SKM-1 (cell line): ENCODE measurements around the gene RAB3D.
"Not testable (repeated sequence)": the region's sequence is repeated elsewhere in the genome, so short reads cannot be mapped to it uniquely, and the experiment has no call there.

ENCODE experiments used
- DNase-seq: peaks from one replicate; lab custom pipeline; 2025; ENCODE audit not compliant: unreplicated experiment; lab: John Stamatoyannopoulos, UW

The RAB3D gene

DNA sequence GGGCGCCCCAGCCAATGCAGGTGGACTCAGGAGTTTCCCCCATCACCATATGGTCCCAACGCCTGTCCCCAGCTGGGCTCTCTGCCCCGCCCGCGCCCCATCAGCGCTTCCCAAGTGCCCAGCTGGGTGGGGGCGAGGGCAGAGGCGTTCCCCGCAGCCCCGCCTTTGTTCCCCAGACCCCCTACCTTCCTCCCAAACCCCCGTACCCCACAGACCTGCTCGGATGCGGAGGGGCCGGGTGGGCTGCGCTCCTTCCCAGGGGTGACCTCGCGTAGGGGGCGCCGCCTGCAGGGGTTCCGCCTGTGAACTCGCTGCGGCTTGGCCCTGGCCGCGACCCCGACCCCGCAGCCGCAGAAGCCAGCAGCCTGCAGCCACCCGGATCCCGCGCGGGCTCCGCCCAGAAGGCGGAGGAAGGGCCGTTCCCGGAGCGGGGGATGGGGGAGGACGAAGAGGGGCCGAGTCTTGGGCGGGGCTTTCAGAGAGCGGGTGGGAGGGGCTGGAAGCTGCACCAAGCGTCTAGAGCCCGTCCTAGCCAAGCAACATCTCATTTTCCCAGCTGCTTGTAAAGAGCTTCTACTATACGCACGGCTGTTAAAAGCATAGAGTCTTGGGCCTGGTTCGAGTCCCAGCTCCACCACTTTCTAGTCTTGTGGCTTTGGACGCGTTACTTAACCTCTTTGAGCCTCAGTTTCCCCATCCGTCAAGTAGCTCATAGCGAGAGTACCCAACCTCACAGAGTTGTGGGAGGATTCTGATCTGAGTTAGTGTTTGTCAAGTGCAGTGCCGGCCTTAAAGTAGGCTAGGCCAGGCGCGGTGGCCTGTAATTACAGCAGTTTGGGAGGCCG, at the start of gene RAB3D:
TSS of gene RAB3D (minus strand) at position 404 of the 845 bp plus-strand sequence. CDS start 2,258 bp downstream, outside the sequence.
- DNase-seq = peak; percentile 35

- DNase-seq = no peak
Measured at GRCh38 chr19:11387162-11388034, 47.9 kb upstream of the RAB3D start.

GRCh38 chr19:11384778-11385129, 45.3 kb upstream of the RAB3D start:
- DNase-seq = no peak

- DNase-seq = no peak
Measured at GRCh38 chr19:11383706-11384048, 44.2 kb upstream of the RAB3D start.

GRCh38 chr19:11382898-11383705, 43.6 kb upstream of the RAB3D start:
- DNase-seq = no peak

DNA sequence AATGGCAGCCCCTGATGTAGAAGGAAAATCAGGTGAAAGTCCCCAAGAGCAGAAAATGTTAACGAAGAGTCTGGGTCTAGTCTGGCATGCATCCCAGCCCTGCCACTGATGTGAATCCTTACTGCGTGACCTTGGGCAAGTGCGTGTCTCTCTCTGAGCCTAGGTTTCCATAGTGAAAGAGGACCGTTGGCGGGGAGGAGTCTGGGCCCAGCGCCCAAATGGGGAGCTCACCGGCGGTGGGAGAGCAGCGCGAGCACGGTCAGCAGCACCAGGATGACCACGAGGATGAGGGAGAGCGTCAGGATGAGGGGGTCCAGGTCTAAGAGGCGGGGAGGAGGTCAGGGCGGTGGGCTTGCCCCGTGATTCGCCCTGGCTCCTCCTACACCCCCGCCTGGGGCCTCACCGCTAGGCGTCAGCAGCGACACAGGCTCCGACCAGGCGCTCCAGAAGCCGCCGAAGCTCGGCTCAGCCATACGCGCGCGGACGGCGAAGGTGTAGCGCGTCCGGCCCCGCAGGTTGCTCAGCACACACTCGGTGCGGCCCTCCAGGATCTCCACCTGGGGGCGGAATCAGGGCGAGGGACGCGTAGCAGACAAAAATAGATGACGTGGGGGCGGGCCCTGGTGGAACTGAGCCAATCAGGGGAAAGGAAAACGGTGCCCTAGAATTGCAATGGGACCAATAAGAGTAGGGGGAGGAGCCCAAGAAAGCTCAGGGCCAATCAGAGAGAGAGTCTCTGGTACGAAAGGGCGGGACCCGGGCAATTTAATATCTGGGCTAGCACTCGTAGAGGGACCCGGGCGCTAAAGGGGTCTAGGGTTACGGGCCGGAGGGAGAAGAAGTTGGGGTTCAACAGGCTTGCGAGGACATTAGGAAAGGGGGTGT, 41.4 kb upstream of the RAB3D start:
- DNase-seq = peak; percentile 91

GRCh38 chr19:11379857-11380350, 40.4 kb upstream of the RAB3D start:
- no peak for DNase-seq

- not testable (repeated sequence) for DNase-seq
Measured at GRCh38 chr19:11379269-11379845, 39.9 kb upstream of the RAB3D start.

DNA sequence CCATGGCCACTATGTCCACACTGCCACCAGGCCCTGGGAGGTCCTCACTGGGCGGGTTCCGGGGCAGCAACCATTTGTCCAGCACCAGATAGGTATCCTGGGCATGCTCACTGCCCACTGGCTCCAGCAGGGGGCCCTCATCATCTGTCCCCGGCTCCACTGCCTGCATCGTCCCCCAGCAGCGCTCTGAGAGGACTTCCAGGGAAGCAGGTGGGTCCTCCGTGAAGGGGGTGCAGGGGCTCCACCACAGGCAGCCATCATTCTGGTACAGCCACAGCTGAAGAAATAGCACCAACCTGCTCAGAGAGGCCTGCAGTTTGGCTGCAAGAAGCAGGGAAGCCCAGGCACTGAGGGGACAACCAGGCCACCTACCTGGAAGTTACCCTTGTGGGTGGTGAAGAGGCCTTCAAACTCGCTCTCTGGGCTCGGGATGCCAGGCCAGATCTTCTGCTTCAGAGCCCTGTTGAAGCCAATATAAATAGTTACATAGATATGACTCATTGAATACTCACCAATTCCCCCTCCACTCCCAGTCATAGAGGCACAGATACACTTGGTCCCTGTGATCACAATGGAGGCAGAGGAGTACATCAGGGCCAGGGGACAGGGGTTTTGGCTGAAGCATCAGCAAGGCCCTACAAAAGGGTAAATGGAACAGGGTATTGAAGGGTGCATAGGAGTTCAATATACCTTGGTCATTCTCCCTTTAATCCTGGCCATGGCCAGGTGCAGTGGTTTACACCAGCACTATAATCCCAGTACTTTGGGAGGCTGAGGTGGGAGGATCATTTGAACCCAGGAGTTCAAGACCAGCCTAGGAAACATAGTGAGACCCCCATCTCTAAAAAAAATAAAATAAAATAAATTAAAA, 39.1 kb upstream of the RAB3D start:
- DNase-seq = no peak

DNA sequence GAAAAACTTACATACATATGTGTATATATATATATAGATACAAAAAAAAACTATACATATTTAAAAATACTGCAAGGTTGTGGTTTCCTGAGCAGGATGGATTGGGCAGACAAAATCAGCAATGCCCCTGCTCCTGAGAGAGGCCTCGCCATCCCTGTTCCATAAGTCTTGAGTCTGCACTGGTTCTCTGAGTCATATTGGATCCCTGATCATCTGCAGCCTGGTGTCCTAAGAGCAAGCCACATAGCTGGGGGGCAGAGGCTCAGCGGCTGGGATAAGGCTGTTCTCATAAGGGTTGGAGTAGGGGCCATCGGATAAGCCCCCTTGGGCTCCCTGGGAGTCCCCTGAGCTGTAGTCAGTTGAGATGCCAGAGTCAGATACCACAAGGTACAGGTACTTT, 38.3 kb upstream of the RAB3D start:
- DNase-seq = no peak

- DNase-seq = no peak
Measured at GRCh38 chr19:11377237-11377636, 37.8 kb upstream of the RAB3D start.

GRCh38 chr19:11375143-11375948, 35.9 kb upstream of the RAB3D start:
- DNase-seq = no peak

- DNase-seq = peak; percentile 100
Measured at GRCh38 chr19:11374433-11375142, 35.1 kb upstream of the RAB3D start, which contains the start of gene SWSAP1. Gene SWSAP1 (plus strand): TSS chr19:11374666. CDS start chr19:11374681, 15 bp downstream.

- no peak for DNase-seq
Measured at GRCh38 chr19:11373885-11374432, 34.5 kb upstream of the RAB3D start.

DNA sequence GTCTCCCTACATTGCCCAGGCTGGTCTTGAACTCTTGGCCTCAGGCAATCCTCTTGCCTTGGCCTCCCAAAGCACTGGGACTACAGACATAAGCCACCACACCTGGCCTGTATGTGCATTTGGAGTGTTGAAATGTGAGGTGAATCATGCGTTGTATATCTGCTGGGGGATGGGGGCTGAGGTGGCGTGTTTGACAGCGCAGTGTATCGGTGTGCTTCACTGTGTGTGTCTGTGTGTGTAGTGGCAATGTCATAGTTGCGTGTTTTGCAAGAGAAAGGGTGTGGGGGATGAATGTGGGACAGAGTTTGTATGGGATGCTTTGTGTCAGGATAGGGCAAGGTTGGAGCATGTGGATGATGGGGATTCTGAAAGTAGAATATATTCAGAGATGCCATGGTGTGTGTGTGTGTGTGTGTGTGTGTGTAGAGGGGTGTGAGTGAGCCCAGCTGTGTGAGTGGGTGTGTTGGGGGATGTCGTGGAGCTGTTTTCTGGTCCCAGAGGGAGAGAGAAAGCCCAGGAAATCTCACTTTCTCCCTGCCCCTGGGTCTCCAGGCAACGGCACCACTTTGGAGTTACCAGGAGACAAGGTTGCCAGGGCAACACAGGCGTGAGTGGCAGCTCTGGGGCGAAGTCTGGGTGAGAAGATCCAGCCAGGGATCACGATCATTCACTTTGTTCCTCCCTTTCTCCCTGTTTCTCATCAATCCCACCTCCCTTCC, 33.9 kb upstream of the RAB3D start:
- no peak for DNase-seq

DNA sequence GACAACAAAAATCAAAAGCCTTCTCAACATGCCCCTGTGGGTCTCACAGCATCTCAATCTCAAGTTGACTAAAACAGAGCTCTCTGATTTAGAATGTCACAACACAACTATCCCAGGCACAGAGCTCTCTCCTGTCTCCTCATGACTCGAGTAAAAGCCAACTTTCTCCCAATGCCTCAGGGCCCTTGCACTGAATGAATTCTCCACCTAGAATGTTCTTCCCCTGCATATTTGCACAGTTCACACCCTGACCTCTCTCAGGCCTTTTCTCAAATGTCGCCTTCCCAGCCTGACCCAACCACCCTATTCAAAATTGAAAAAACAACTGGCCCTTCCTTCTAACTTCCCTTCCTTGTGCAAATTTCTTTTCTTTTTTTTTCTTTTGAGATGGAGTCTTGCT, 31.3 kb upstream of the RAB3D start:
- DNase-seq = no peak
